K562 (cell line): ENCODE measurements around the gene CORIN. TPM values are rescaled to one million over a fixed set of nuclear protein-coding genes. Genes with fewer than 3 reads are reported as not detected.

Experiments used
- ATAC-seq: fragments of 200-7000 bp; cut with Tn5 transposase; 3 replicates; pipeline ENCODE4 v1.9.1; 2020; ENCODE audit warnings: moderate library complexity
- BruUV-seq: library from RNA; stranded (reverse); fragments of 400-500 nt; replicated peaks from 2 replicates; lab custom pipeline; 2021; lab: Mats Ljungman, UMichigan
- CTCF ChIA-PET: fragments of 300-600 bp; formaldehyde crosslinking; extraction: SDS; loops from one replicate; lab custom pipeline; 2021; ENCODE audit warnings: low intra/inter-chr PET ratio; lab: Yijun Ruan, JAX
- POLR2A ChIA-PET: fragments of 300-600, 350-650 bp; sonication (Branson Sonifier 250); formaldehyde crosslinking; extraction: SDS; loops from one replicate; lab custom pipeline; 2021; ENCODE audit warnings: antibody characterized with exemption, inconsistent platforms; lab: Yijun Ruan, JAX
- DNase-seq, 4 experiments: peaks; one replicate each; pipeline versions ENCODE4 v3.0.0 to v3.0.0-alpha.2; 2011 to 2018; ENCODE audit warnings: low spot score in 3 of 4, mixed read lengths in 3 of 4; ENCODE audit errors: extremely low read depth in 1 of 4
- FAIRE-seq: peaks from 2 replicates; lab custom pipeline; 2011; peaks lifted over from hg19 to GRCh38; lab: Jason Lieb, UNC
- H2AFZ ChIP-seq: 2 replicates; pipeline ENCODE4 v1.6.0; 2011; ENCODE audit warnings: low read depth, low read length, control low read depth, inconsistent platforms
- H3K27ac ChIP-seq: fragments of 200-600 bp; 3 replicates; pipeline ENCODE4 v1.8.0; 2011; ENCODE audit warnings: low read depth, mild to moderate bottlenecking, control low read depth, inconsistent platforms, low read length, moderate library complexity, mixed read lengths; ENCODE audit errors: extremely low read depth
- H3K27me3 ChIP-seq, 2 experiments: fragments of 300-600 bp in 1 of 2; 2 replicates in 1 of 2; 3 replicates in 1 of 2; pipeline versions ENCODE4 v1.6.0 to v1.8.0; 2011; ENCODE audit warnings: inconsistent platforms in 2 of 2, low read length in 2 of 2, mild to moderate bottlenecking in 1 of 2, mixed read lengths in 1 of 2, moderate library complexity in 1 of 2; ENCODE audit not compliant: control insufficient read depth in 2 of 2, insufficient read depth in 2 of 2
- H3K36me3 ChIP-seq: fragments of 300-600 bp; 3 replicates; pipeline ENCODE4 v1.8.0; 2011; ENCODE audit warnings: mild to moderate bottlenecking, low read length, inconsistent platforms; ENCODE audit not compliant: control insufficient read depth, insufficient read depth
- H3K4me1 ChIP-seq, 2 experiments: fragments of 200-600 bp in 1 of 2; replicated peaks in 1 of 2; 2 replicates in 1 of 2; 3 replicates in 1 of 2; pipeline versions ENCODE4 v1.5.1 to v1.8.0; 2011; ENCODE audit warnings: inconsistent platforms in 2 of 2, low read length in 2 of 2, mild to moderate bottlenecking in 1 of 2, mixed read lengths in 1 of 2, moderate library complexity in 1 of 2; ENCODE audit not compliant: control insufficient read depth in 2 of 2, insufficient read depth in 2 of 2
- H3K4me2 ChIP-seq: 2 replicates; pipeline ENCODE4 v1.6.1; 2011; ENCODE audit warnings: low read length, control low read depth, inconsistent platforms, mixed read lengths; ENCODE audit not compliant: insufficient read depth
- H3K4me3 ChIP-seq: fragments of 200-600 bp; sonication (generic), shearing (Covaris generic); 2 replicates; pipeline ENCODE4 v1.5.1; 2016; ENCODE audit warnings: control low read depth, inconsistent platforms
- H3K79me2 ChIP-seq: fragments of 200-600 bp; 3 replicates; pipeline ENCODE4 v1.8.0; 2011; ENCODE audit warnings: low read length, inconsistent platforms; ENCODE audit not compliant: control insufficient read depth, insufficient read depth
- H3K9ac ChIP-seq, 2 experiments: 2 replicates each; pipeline versions ENCODE4 v1.6.0 to v1.6.1; 2011; ENCODE audit warnings: low read depth in 2 of 2, low read length in 2 of 2, control low read depth in 1 of 2, inconsistent platforms in 1 of 2, mild to moderate bottlenecking in 1 of 2, mixed read lengths in 1 of 2; ENCODE audit not compliant: insufficient read depth in 1 of 2
- H3K9me1 ChIP-seq: one replicate; pipeline ENCODE4 v1.6.0; 2011; ENCODE audit warnings: inconsistent platforms, mild to moderate bottlenecking, low read length, moderate library complexity; ENCODE audit not compliant: control insufficient read depth, insufficient read depth
- H3K9me3 ChIP-seq: replicated peaks from 2 replicates; pipeline ENCODE4 v1.5.1; 2011; ENCODE audit warnings: low read depth, low read length, inconsistent platforms; ENCODE audit not compliant: control insufficient read depth, insufficient read depth
- H4K20me1 ChIP-seq: replicated peaks from 2 replicates; pipeline ENCODE4 v1.6.1; 2011; ENCODE audit warnings: low read length, inconsistent platforms, mixed read lengths; ENCODE audit not compliant: control insufficient read depth, insufficient read depth
- ASH1L ChIP-seq: fragments of 450-650 bp; IDR thresholded peaks from 2 replicates; pipeline ENCODE4 v1.6.1; 2018; ENCODE audit warnings: borderline replicate concordance, mild to moderate bottlenecking, low read depth; ENCODE audit not compliant: partially characterized antibody
- CREM ChIP-seq: IDR thresholded peaks from 2 replicates; pipeline ENCODE4 v1.6.1; 2014; ENCODE audit warnings: antibody characterized with exemption, low read depth
- DACH1 ChIP-seq: fragments of 450-650 bp; IDR thresholded peaks from 2 replicates; pipeline ENCODE4 v1.6.1; 2018; ENCODE audit not compliant: partially characterized antibody
- DNMT1 ChIP-seq: fragments of 450-650 bp; IDR thresholded peaks from 2 replicates; pipeline ENCODE4 v1.6.1; 2016; ENCODE audit warnings: antibody characterized with exemption, mild to moderate bottlenecking
- ETV5 ChIP-seq: sonication (generic); formaldehyde crosslinking; IDR thresholded peaks from 2 replicates; pipeline ENCODE4 v1.4.0; 2020; ENCODE audit warnings: low read depth, mild to moderate bottlenecking, missing genetic modification reagents
- FOXJ2 ChIP-seq: fragments of 200-800 bp; sonication (Bioruptor generic); IDR thresholded peaks from 2 replicates; pipeline ENCODE4 v1.6.1; 2016; ENCODE audit warnings: missing genetic modification characterization, missing compliant biosample characterization
- NFE2 ChIP-seq: IDR thresholded peaks from 2 replicates; pipeline ENCODE4 v1.6.1; 2014; ENCODE audit warnings: antibody characterized with exemption, low read depth
- SMAD4 ChIP-seq: fragments of 250-450 bp; sonication (Bioruptor Pico); conservative IDR thresholded peaks from 2 replicates; pipeline ENCODE4 v1.8.0; 2021; ENCODE audit warnings: inconsistent platforms, mild to moderate bottlenecking, moderate library complexity
- SNAPC5 ChIP-seq: fragments of 250-450 bp; sonication (Bioruptor Pico); IDR thresholded peaks from 2 replicates; pipeline ENCODE4 v1.8.0; 2021; ENCODE audit warnings: moderate library complexity, mild to moderate bottlenecking, inconsistent platforms
- SREBF1 ChIP-seq: fragments of 150-350 bp; IDR thresholded peaks from 2 replicates; pipeline ENCODE4 v1.6.1; 2014; ENCODE audit warnings: antibody characterized with exemption, low read depth, low read length, borderline replicate concordance
- TCFL5 ChIP-seq: fragments of 250-450 bp; sonication (Bioruptor Pico); conservative IDR thresholded peaks from 2 replicates; pipeline ENCODE4 v1.6.1; 2021; ENCODE audit warnings: mild to moderate bottlenecking, moderate library complexity, matching md5 sums
- USF1 ChIP-seq: sonication (generic); formaldehyde crosslinking; IDR thresholded peaks from 2 replicates; pipeline ENCODE4 v1.9.0; 2022; ENCODE audit warnings: mild to moderate bottlenecking, missing genetic modification reagents
- ZNF444 ChIP-seq: fragments of 250-450 bp; sonication (Bioruptor Pico); IDR thresholded peaks from 2 replicates; pipeline ENCODE4 v1.4.0; 2020; ENCODE audit warnings: mild to moderate bottlenecking, moderate library complexity
- ZNF695 ChIP-seq: fragments of 450-650 bp; formaldehyde crosslinking; IDR thresholded peaks from 2 replicates; pipeline ENCODE4 v1.4.0; 2020; ENCODE audit warnings: mild to moderate bottlenecking, moderate library complexity
- ZNF707 ChIP-seq: fragments of 250-450 bp; sonication (Bioruptor Pico); conservative IDR thresholded peaks from 2 replicates; pipeline ENCODE4 v1.8.0; 2022; ENCODE audit warnings: inconsistent platforms, mild to moderate bottlenecking, moderate library complexity
- ZNF76 ChIP-seq: fragments of 250-450 bp; sonication (Bioruptor Pico); IDR thresholded peaks from 2 replicates; pipeline ENCODE4 v1.4.0; 2020; ENCODE audit warnings: mild to moderate bottlenecking, moderate library complexity, borderline replicate concordance
- ZNF778 ChIP-seq: fragments of 450-650 bp; formaldehyde crosslinking; IDR thresholded peaks from 2 replicates; pipeline ENCODE4 v1.4.0; 2020; ENCODE audit warnings: mild to moderate bottlenecking, moderate library complexity
- in situ Hi-C: fragments of 300-500 bp; cut with MboI; formaldehyde crosslinking; loops from 4 replicates; pipeline ENCODE4 v1.15.0; 2018; ENCODE audit warnings: inconsistent platforms, mixed read lengths
- intact Hi-C: fragments of 100-400 bp; cut with micrococcal nuclease; formaldehyde crosslinking; loops from 2 replicates; pipeline ENCODE4 v1.14.2; 2022
- polyA plus RNA-seq, 8 experiments: library from polyadenylated mRNA; depleted of rRNA in 4 of 8; stranded (reverse) in 5 of 8; unstranded in 3 of 8; fragments of >200 nt; fragmentation: Nextera tagmentation in 2 of 8; fragmentation: Illumina TruSeq in 1 of 8; extraction: Ambion mirVana in 2 of 8; extraction: Trizol in 1 of 8; gene quantifications; 2 replicates each; pipeline versions ENCODE4 v1.2.1 to v1.2.3, GENCODE V29; 2011 to 2014; ENCODE audit warnings: inconsistent platforms in 1 of 8, missing spikeins in 1 of 8
- total RNA-seq, 7 experiments: library from RNA; depleted of rRNA in 6 of 7; stranded (reverse); fragments of >200 nt in 6 of 7; fragmentation: Illumina TruSeq in 2 of 7; extraction: Trizol in 2 of 7; gene quantifications; 2 replicates each; pipeline versions ENCODE4 v1.2.1 to v1.2.3, GENCODE V29; 2011 to 2021; ENCODE audit warnings: low replicate concordance in 1 of 7
- TF ChIP-seq, protein P1 (sequence below), 2 experiments: fragments of 450-650 bp in 1 of 2; sonication (generic) in 1 of 2; formaldehyde crosslinking in 1 of 2; IDR thresholded peaks in 1 of 2; conservative IDR thresholded peaks in 1 of 2; 2 replicates each; pipeline versions ENCODE4 v1.6.1 to v1.8.1; 2016 to 2023; ENCODE audit warnings: mild to moderate bottlenecking in 2 of 2, moderate library complexity in 2 of 2, inconsistent platforms in 1 of 2, missing genetic modification reagents in 1 of 2
- TF ChIP-seq, protein P2 (sequence below): fragments of 450-650 bp; formaldehyde crosslinking; IDR thresholded peaks from 2 replicates; pipeline ENCODE4 v1.4.0; 2022; ENCODE audit warnings: missing genetic modification characterization
- TF ChIP-seq, protein P3 (sequence below): sonication (generic); formaldehyde crosslinking; IDR thresholded peaks from 2 replicates; pipeline ENCODE4 v1.8.1; 2023; ENCODE audit warnings: mild to moderate bottlenecking, missing genetic modification reagents

CORIN gene
- total and polyA plus RNA-seq, 9 of the 15 experiments (the other 6 are each of a cell fraction or from before 2014, with no cell fraction given) = 0.04 to 0.31 (median 0.08) TPM; not detected in 4

DNA sequence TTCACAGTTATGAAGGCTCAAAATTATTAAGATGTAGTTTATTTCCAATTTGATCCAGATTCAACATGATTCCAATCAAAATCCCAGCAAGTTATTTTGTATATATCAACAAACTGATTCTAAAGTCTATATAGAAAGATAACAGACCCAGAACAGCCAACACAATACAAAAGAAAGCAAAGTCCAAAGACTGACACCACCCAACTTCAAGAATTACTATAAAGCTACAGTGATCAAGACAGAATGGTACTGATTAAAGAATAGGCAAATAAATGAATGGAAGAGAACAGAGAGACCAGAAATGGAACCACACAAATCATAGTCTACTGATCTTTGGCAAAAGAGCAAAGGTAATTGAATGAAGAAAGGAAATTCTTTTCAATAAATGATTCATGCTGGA is 41.6 kb upstream of the CORIN start:
- no peak overlapping the region for H3K4me2 ChIP-seq
- H3K9me3 ChIP-seq = no peaks in the 10 kb centered on the region
- H3K27me3 ChIP-seq = no peaks in the 10 kb centered on the region
- H3K36me3 ChIP-seq = peaks cover 84% of the 10 kb centered on the region
- H3K79me2 ChIP-seq = no peaks in the 10 kb centered on the region
- ChIA-PET POLR2A (no interaction called here), CTCF (no interaction called here)
- no peak overlapping the region for H2AFZ ChIP-seq
- intact Hi-C loops = no loop called here
- no peaks in the 10 kb centered on the region for H3K9me1 ChIP-seq
- no peak for FAIRE-seq
- H3K4me1 ChIP-seq = no peaks in the 10 kb centered on the region
- TF ChIP-seq FOXJ2 (tag) (no peak), NFE2 (no peak), ASH1L (no peak), ZNF778 (CRISPR knock-in tag) (no peak), TCFL5 (no peak), CREM (no peak), ZNF444 (CRISPR knock-in tag) (no peak), ZNF76 (CRISPR knock-in tag) (no peak), SMAD4 (CRISPR knock-in tag) (no peak), USF1 (CRISPR knock-in tag) (no peak), ZNF695 (no peak), DNMT1 (no peak), DACH1 (no peak), SREBF1 (no peak), SNAPC5 (no peak), ETV5 (CRISPR knock-in tag) (no peak), ZNF707 (no peak)
- TF ChIP-seq, protein P1, sequence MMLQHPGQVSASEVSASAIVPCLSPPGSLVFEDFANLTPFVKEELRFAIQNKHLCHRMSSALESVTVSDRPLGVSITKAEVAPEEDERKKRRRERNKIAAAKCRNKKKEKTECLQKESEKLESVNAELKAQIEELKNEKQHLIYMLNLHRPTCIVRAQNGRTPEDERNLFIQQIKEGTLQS (IDR thresholded peaks at IDR 0.05) = no peak
- TF ChIP-seq, protein P1 (CRISPR knock-in tag; conservative IDR thresholded peaks at IDR 0.05) = no peak
- TF ChIP-seq, protein P2, sequence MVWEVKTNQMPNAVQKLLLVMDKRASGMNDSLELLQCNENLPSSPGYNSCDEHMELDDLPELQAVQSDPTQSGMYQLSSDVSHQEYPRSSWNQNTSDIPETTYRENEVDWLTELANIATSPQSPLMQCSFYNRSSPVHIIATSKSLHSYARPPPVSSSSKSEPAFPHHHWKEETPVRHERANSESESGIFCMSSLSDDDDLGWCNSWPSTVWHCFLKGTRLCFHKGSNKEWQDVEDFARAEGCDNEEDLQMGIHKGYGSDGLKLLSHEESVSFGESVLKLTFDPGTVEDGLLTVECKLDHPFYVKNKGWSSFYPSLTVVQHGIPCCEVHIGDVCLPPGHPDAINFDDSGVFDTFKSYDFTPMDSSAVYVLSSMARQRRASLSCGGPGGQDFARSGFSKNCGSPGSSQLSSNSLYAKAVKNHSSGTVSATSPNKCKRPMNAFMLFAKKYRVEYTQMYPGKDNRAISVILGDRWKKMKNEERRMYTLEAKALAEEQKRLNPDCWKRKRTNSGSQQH = no peak
- TF ChIP-seq, protein P3, sequence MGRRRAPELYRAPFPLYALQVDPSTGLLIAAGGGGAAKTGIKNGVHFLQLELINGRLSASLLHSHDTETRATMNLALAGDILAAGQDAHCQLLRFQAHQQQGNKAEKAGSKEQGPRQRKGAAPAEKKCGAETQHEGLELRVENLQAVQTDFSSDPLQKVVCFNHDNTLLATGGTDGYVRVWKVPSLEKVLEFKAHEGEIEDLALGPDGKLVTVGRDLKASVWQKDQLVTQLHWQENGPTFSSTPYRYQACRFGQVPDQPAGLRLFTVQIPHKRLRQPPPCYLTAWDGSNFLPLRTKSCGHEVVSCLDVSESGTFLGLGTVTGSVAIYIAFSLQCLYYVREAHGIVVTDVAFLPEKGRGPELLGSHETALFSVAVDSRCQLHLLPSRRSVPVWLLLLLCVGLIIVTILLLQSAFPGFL (CRISPR knock-in tag) = no peak
- no peak overlapping the region for H3K27ac ChIP-seq
- H4K20me1 ChIP-seq = no peaks in the 10 kb centered on the region
- ATAC-seq = no peak
- in situ Hi-C loops = no loop called here
- no peak for DNase-seq
- no peak overlapping the region for H3K9ac ChIP-seq
- no peak overlapping the region for H3K4me3 ChIP-seq
- no TSS peak for BruUV-seq
